WTC11 (cell line): ENCODE results near the gene APLN. TPM values are rescaled to one million over a fixed set of nuclear protein-coding genes. Genes with fewer than 3 reads are reported as not detected.

Experiments used
- ATF6 ChIP-seq: sonication (generic); formaldehyde crosslinking; IDR thresholded peaks from 2 replicates; pipeline ENCODE4 v1.8.1; 2023; ENCODE audit warnings: mild to moderate bottlenecking, missing genetic modification reagents
- CBFB ChIP-seq: sonication (generic); formaldehyde crosslinking; IDR thresholded peaks from 2 replicates; pipeline ENCODE4 v1.8.1; 2022; ENCODE audit warnings: mild to moderate bottlenecking, low read depth, missing genetic modification reagents
- FOXJ3 ChIP-seq: sonication (generic); formaldehyde crosslinking; IDR thresholded peaks from 2 replicates; pipeline ENCODE4 v1.9.0; 2021; ENCODE audit warnings: missing genetic modification reagents, mild to moderate bottlenecking, borderline replicate concordance
- FOXP4 ChIP-seq: sonication (generic); formaldehyde crosslinking; IDR thresholded peaks from 2 replicates; pipeline ENCODE4 v1.8.0; 2022; ENCODE audit warnings: mild to moderate bottlenecking, missing genetic modification reagents
- NFE2L1 ChIP-seq: sonication (generic); formaldehyde crosslinking; IDR thresholded peaks from 2 replicates; pipeline ENCODE4 v1.8.1; 2023; ENCODE audit warnings: missing genetic modification reagents
- NFYB ChIP-seq: sonication (generic); formaldehyde crosslinking; conservative IDR thresholded peaks from 2 replicates; pipeline ENCODE4 v1.8.0; 2022; ENCODE audit warnings: low read depth, missing genetic modification reagents
- OVOL2 ChIP-seq: fragments of 250-450 bp; sonication (Bioruptor Pico); IDR thresholded peaks from 2 replicates; pipeline ENCODE4 v1.9.0; 2021; ENCODE audit warnings: mild to moderate bottlenecking, borderline replicate concordance
- RELA ChIP-seq: sonication (generic); formaldehyde crosslinking; IDR thresholded peaks from 2 replicates; pipeline ENCODE4 v1.8.1; 2022; ENCODE audit warnings: missing genetic modification reagents, mild to moderate bottlenecking, borderline replicate concordance
- RORB ChIP-seq: fragments of 250-450 bp; sonication (Bioruptor Pico); IDR thresholded peaks from 2 replicates; pipeline ENCODE4 v1.9.0; 2021; ENCODE audit warnings: mild to moderate bottlenecking
- ZNF138 ChIP-seq: sonication (generic); formaldehyde crosslinking; conservative IDR thresholded peaks from 2 replicates; pipeline ENCODE4 v1.8.1; 2022; ENCODE audit warnings: mild to moderate bottlenecking, moderate library complexity, missing genetic modification reagents
- ZNF219 ChIP-seq: sonication (generic); formaldehyde crosslinking; IDR thresholded peaks from 2 replicates; pipeline ENCODE4 v1.8.0; 2023; ENCODE audit warnings: missing genetic modification reagents, mild to moderate bottlenecking, borderline replicate concordance
- ZNF317 ChIP-seq: sonication (generic); formaldehyde crosslinking; IDR thresholded peaks from 2 replicates; pipeline ENCODE4 v1.8.1; 2023; ENCODE audit warnings: low read depth, mild to moderate bottlenecking, moderate library complexity, missing genetic modification reagents, borderline replicate concordance
- total RNA-seq: library from RNA; stranded (reverse); gene quantifications from 3 replicates; pipeline ENCODE4 v1.2.3, GENCODE V29; 2021
- TF ChIP-seq, protein P1 (sequence below): sonication (generic); formaldehyde crosslinking; IDR thresholded peaks from 2 replicates; pipeline ENCODE4 v1.8.1; 2023; ENCODE audit warnings: mild to moderate bottlenecking, missing genetic modification reagents, borderline replicate concordance
- TF ChIP-seq, protein P2 (sequence below): sonication (generic); formaldehyde crosslinking; IDR thresholded peaks from 2 replicates; pipeline ENCODE4 v1.8.0; 2023; ENCODE audit warnings: missing genetic modification reagents

The APLN gene
- total RNA-seq, 1 experiment from 2014 or later: 4.2 TPM

GRCh38 chrX:129596077-129596476 is 58.7 kb downstream of the APLN start (continued):
- TF ChIP-seq, protein P1, sequence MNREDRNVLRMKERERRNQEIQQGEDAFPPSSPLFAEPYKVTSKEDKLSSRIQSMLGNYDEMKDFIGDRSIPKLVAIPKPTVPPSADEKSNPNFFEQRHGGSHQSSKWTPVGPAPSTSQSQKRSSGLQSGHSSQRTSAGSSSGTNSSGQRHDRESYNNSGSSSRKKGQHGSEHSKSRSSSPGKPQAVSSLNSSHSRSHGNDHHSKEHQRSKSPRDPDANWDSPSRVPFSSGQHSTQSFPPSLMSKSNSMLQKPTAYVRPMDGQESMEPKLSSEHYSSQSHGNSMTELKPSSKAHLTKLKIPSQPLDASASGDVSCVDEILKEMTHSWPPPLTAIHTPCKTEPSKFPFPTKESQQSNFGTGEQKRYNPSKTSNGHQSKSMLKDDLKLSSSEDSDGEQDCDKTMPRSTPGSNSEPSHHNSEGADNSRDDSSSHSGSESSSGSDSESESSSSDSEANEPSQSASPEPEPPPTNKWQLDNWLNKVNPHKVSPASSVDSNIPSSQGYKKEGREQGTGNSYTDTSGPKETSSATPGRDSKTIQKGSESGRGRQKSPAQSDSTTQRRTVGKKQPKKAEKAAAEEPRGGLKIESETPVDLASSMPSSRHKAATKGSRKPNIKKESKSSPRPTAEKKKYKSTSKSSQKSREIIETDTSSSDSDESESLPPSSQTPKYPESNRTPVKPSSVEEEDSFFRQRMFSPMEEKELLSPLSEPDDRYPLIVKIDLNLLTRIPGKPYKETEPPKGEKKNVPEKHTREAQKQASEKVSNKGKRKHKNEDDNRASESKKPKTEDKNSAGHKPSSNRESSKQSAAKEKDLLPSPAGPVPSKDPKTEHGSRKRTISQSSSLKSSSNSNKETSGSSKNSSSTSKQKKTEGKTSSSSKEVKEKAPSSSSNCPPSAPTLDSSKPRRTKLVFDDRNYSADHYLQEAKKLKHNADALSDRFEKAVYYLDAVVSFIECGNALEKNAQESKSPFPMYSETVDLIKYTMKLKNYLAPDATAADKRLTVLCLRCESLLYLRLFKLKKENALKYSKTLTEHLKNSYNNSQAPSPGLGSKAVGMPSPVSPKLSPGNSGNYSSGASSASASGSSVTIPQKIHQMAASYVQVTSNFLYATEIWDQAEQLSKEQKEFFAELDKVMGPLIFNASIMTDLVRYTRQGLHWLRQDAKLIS: no peak
- TF ChIP-seq ZNF219 (no peak), FOXJ3 (no peak), ZNF138 (CRISPR knock-in tag) (no peak), RORB (no peak), OVOL2 (CRISPR knock-in tag) (no peak), FOXP4 (CRISPR knock-in tag) (no peak), NFE2L1 (CRISPR knock-in tag) (no peak), NFYB (CRISPR knock-in tag) (no peak), CBFB (CRISPR knock-in tag) (no peak), ATF6 (no peak), ZNF317 (CRISPR knock-in tag) (no peak), RELA (CRISPR knock-in tag) (no peak)
- TF ChIP-seq, protein P2, sequence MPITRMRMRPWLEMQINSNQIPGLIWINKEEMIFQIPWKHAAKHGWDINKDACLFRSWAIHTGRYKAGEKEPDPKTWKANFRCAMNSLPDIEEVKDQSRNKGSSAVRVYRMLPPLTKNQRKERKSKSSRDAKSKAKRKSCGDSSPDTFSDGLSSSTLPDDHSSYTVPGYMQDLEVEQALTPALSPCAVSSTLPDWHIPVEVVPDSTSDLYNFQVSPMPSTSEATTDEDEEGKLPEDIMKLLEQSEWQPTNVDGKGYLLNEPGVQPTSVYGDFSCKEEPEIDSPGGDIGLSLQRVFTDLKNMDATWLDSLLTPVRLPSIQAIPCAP (CRISPR knock-in tag): no peak

Other genes with a start within 250 kb of the APLN start
- 46.1 to 57.3 TPM (median 54.9 TPM) in 3 replicates for gene SMARCA1, start 131.5 kb downstream of the APLN start, total RNA-seq
- 17.4 to 18.9 TPM (median 18.2 TPM) in 3 replicates for gene OCRL, start 114.7 kb downstream of the APLN start, total RNA-seq
- 0.05 to 0.11 TPM (median 0.07 TPM) in 3 replicates for gene XPNPEP2, start 84.0 kb upstream of the APLN start, total RNA-seq
- gene SASH3, start 125.0 kb upstream of the APLN start, total RNA-seq: 0.22 to 0.57 TPM (median 0.25 TPM) in 3 replicates
- 23.0 to 25.0 TPM (median 24.3 TPM) in 3 replicates for gene ZDHHC9, start 188.9 kb upstream of the APLN start, total RNA-seq